Measurements from ENCODE around the gene ANKRD33B. TPM values are rescaled to one million over a fixed set of nuclear protein-coding genes. Genes with fewer than 3 reads are reported as not detected.

ANKRD33B gene
- total RNA-seq, 1 experiment from 2014 or later, result 10.9 TPM

GRCh38 chr5:10634050-10634449, 70.2 kb downstream of the ANKRD33B start:
- Histone ChIP-seq H3K9ac (ENCODE audit: low read length) (no peak overlapping the region), H2AFZ (ENCODE audit: low read depth, low read length, poor library complexity, severe bottlenecking) (no peak overlapping the region), H3K9me2 (ENCODE audit: insufficient read depth) (no peaks in the 10 kb centered on the region), H3K4me1 (ENCODE audit: control insufficient read depth in 1 of 2, insufficient read depth in 2 of 2, low read length in 2 of 2) (peaks cover 9 to 65% of the 10 kb centered on the region in 2 experiments), H3K79me2 (ENCODE audit: insufficient read depth, low read length) (peaks cover 49% of the 10 kb centered on the region; the same call in 1 of the 2 replicates), H3K27me3 (ENCODE audit: insufficient read depth, low read length) (no peaks in the 10 kb centered on the region), H3K4me3 (replicated peaks in 1 of 2; ENCODE audit: low read depth in 1 of 2, low read length in 2 of 2) (no peak overlapping the region), H3K9me3 (ENCODE audit: control insufficient read depth in 1 of 2, insufficient read depth in 1 of 2, low read depth in 1 of 2, low read length in 2 of 2) (no peaks in the 10 kb centered on the region; a peak in 1 of 4 replicates), H3K36me3 (ENCODE audit: control insufficient read depth in 1 of 2, insufficient read depth in 2 of 2, low read length in 2 of 2) (peaks cover 0 to 9% of the 10 kb centered on the region in 2 experiments; a peak in 1 of 4 replicates), H3K27ac (ENCODE audit: low read depth, low read length) (no peak overlapping the region), H4K20me1 (ENCODE audit: insufficient read depth) (no peaks in the 10 kb centered on the region), H3K4me2 (ENCODE audit: low read length) (no peak overlapping the region)
- ChIA-PET POLR2A (no interaction called here), RAD21 (ENCODE audit: low non-redundant PET in 1 of 2, low total read pairs in 2 of 2, uncharacterized antibody in 2 of 2, unreplicated experiment in 2 of 2) (no interaction called here), CTCF (no interaction called here)
- intact Hi-C loops (cut with micrococcal nuclease), result no loop called here
- DNase-seq (ENCODE audit: low read depth, low spot score), result no peak
- no peak for ATAC-seq
- BruUV-seq (replicated peaks), result no TSS peak
- no peak for TF ChIP-seq ZBTB33 (IDR thresholded peaks at IDR 0.05; ENCODE audit: extremely low read depth, insufficient replicate concordance, low read length)
- TF ChIP-seq CTCF (IDR thresholded peaks at IDR 0.05 in 2 of 3, conservative IDR thresholded peaks at IDR 0.05 in 1 of 3; ENCODE audit: borderline replicate concordance in 1 of 3, insufficient read depth in 1 of 3, low read depth in 2 of 3, low read length in 2 of 3), result no peak
- TF ChIP-seq FOSL1 (IDR thresholded peaks at IDR 0.05; ENCODE audit: low read depth), result no peak
- TF ChIP-seq CBX3 (IDR thresholded peaks at IDR 0.05; ENCODE audit: low read depth), result no peak
- no peak for TF ChIP-seq CEBPB (IDR thresholded peaks at IDR 0.05; ENCODE audit: low read depth)
- no peak for TF ChIP-seq SRF (IDR thresholded peaks at IDR 0.05; ENCODE audit: low read depth)

Data from HCT116 (cell line).